Measurements from ENCODE around the gene PABPC3.

DNA sequence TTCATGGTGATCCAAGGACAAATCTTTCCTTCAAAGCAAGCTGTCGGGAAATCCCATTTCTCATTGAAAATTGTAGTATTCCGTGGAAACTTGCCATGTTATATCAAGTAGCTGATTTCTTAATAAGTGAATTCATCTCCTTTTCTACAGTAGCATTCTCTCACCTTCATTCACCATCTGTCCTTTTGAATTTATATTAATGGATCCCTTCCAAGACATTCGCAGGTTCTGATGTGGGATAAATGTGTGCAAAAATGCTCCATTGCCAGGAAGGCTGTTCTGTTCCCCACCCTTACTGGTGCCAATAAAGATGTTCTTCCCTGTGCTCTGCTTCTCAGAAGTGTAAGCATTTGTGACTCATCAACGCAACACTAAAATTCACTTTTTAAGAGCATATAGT lies 40.0 kb downstream of the PABPC3 start:
- TF ChIP-seq, protein P1, sequence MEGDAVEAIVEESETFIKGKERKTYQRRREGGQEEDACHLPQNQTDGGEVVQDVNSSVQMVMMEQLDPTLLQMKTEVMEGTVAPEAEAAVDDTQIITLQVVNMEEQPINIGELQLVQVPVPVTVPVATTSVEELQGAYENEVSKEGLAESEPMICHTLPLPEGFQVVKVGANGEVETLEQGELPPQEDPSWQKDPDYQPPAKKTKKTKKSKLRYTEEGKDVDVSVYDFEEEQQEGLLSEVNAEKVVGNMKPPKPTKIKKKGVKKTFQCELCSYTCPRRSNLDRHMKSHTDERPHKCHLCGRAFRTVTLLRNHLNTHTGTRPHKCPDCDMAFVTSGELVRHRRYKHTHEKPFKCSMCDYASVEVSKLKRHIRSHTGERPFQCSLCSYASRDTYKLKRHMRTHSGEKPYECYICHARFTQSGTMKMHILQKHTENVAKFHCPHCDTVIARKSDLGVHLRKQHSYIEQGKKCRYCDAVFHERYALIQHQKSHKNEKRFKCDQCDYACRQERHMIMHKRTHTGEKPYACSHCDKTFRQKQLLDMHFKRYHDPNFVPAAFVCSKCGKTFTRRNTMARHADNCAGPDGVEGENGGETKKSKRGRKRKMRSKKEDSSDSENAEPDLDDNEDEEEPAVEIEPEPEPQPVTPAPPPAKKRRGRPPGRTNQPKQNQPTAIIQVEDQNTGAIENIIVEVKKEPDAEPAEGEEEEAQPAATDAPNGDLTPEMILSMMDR (conservative IDR thresholded peaks at IDR 0.05; ENCODE audit: low read depth, low read length): no peak
- TF ChIP-seq RFX5 (IDR thresholded peaks at IDR 0.05; ENCODE audit: low read depth, low read length): no peak

Measured in IMR-90 (cell line).